22Rv1 (cell line): ENCODE results near the gene TECR.

Source experiments
- ZFX ChIP-seq: fragments of 450-650 bp; IDR thresholded peaks from 2 replicates; pipeline ENCODE4 v1.6.1; 2017; ENCODE audit warnings: antibody characterized with exemption, borderline replicate concordance
- TF ChIP-seq, protein P1 (sequence below): fragments of 450-650 bp; IDR thresholded peaks from 2 replicates; pipeline ENCODE4 v1.5.1; 2017; ENCODE audit warnings: mild to moderate bottlenecking

DNA sequence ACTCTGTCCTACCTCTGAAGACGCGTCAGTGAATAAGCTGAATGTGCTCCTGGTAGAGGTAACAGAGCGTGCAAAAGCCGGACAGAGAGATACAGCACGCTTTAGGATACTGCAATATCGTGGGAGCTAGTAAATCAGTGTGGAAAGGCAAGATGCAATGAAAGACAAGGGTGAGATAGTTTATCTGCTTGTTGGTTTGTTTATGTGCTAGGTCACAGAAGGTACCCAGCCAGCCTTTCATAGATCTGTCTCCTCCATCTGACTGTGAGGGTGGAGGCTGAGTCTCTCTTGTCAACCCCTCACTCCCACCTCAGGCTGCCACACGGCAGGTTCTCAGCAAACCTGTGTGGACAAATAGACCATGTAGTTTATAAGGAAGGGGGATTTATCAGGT lies 32.6 kb upstream of the TECR start:
- TF ChIP-seq, protein P1, sequence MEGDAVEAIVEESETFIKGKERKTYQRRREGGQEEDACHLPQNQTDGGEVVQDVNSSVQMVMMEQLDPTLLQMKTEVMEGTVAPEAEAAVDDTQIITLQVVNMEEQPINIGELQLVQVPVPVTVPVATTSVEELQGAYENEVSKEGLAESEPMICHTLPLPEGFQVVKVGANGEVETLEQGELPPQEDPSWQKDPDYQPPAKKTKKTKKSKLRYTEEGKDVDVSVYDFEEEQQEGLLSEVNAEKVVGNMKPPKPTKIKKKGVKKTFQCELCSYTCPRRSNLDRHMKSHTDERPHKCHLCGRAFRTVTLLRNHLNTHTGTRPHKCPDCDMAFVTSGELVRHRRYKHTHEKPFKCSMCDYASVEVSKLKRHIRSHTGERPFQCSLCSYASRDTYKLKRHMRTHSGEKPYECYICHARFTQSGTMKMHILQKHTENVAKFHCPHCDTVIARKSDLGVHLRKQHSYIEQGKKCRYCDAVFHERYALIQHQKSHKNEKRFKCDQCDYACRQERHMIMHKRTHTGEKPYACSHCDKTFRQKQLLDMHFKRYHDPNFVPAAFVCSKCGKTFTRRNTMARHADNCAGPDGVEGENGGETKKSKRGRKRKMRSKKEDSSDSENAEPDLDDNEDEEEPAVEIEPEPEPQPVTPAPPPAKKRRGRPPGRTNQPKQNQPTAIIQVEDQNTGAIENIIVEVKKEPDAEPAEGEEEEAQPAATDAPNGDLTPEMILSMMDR = no peak
- TF ChIP-seq ZFX = no peak
